Stimulated activated CD8-positive, alpha-beta memory T cell treated with anti-CD3 and anti-CD28 coated beads, Interleukin-15, amount 100 ng/mL, for 48 hours (primary cell): ENCODE data around the gene SLC18A3.

Source experiments
- DNase-seq, 2 donors: peaks; one replicate each; pipeline ENCODE4 v3.0.0-alpha.2; 2020; ENCODE audit warnings: low read depth in 2 of 2

The SLC18A3 gene

GRCh38 chr10:49611816-49612512 is 1.9 kb downstream of the SLC18A3 start:
- DNase-seq, result no peak

- no peak for DNase-seq
Measured at GRCh38 chr10:49612513-49613164, 2.5 kb downstream of the SLC18A3 start.

- DNase-seq, result no peak
Measured at GRCh38 chr10:49613165-49613881, 3.2 kb downstream of the SLC18A3 start.

- no peak for DNase-seq
Measured at GRCh38 chr10:49613882-49614241, 3.8 kb downstream of the SLC18A3 start, which contains the start of gene CHAT. CHAT (plus strand) TSS chr10:49614037; CDS start chr10:49614190, 153 bp downstream.

GRCh38 chr10:49614242-49615198 is 4.4 kb downstream of the SLC18A3 start:
- no peak for DNase-seq

GRCh38 chr10:49615213-49615612 is 5.1 kb downstream of the SLC18A3 start:
- DNase-seq, result no peak

- no peak for DNase-seq
Measured at GRCh38 chr10:49615721-49616120, 5.6 kb downstream of the SLC18A3 start.

GRCh38 chr10:49616421-49617101 is 6.5 kb downstream of the SLC18A3 start:
- DNase-seq, result no peak

- no peak for DNase-seq
Measured at GRCh38 chr10:49617121-49618020, 7.3 kb downstream of the SLC18A3 start.

GRCh38 chr10:49618821-49619220 is 8.7 kb downstream of the SLC18A3 start:
- no peak for DNase-seq

- no peak for DNase-seq
Measured at GRCh38 chr10:49619613-49620012, 9.5 kb downstream of the SLC18A3 start.

GRCh38 chr10:49620286-49620810 is 10.2 kb downstream of the SLC18A3 start:
- DNase-seq, result no peak

GRCh38 chr10:49620841-49621378 is 10.8 kb downstream of the SLC18A3 start:
- DNase-seq, result no peak

- no peak for DNase-seq
Measured at GRCh38 chr10:49621561-49621960, 11.5 kb downstream of the SLC18A3 start.

GRCh38 chr10:49622426-49623425 is 12.6 kb downstream of the SLC18A3 start:
- DNase-seq, result no peak

GRCh38 chr10:49624629-49625028 is 14.5 kb downstream of the SLC18A3 start:
- no peak for DNase-seq

- no peak for DNase-seq
Measured at GRCh38 chr10:49625411-49625810, 15.3 kb downstream of the SLC18A3 start.

- no peak for DNase-seq
Measured at GRCh38 chr10:49627038-49627437, 16.9 kb downstream of the SLC18A3 start.
